Activated CD4-positive, alpha-beta T cell treated with anti-CD3 and anti-CD28 coated beads, Interleukin-2, amount 10 ng/mL, durations not matched to agents 24 days and 14 days (primary cell): ENCODE measurements around the gene SLF1. TPM values are rescaled to one million over a fixed set of nuclear protein-coding genes. Genes with fewer than 3 reads are reported as not detected.
"Not testable (repeated sequence)": the region's sequence is repeated elsewhere in the genome, so short reads cannot be mapped to it uniquely, and the experiment has no call there.

Source experiments
- DNase-seq: peaks from one replicate; pipeline ENCODE4 v3.0.0; 2022
- H3K27ac Mint-ChIP-seq: one replicate; pipeline ENCODE4 v1.8.0; 2022; ENCODE audit warnings: mild to moderate bottlenecking, mixed read lengths
- H3K27me3 Mint-ChIP-seq: one replicate; pipeline ENCODE4 v1.8.0; 2022; ENCODE audit warnings: mixed read lengths
- H3K36me3 Mint-ChIP-seq: one replicate; pipeline ENCODE4 v1.8.0; 2022; ENCODE audit warnings: low read depth, mild to moderate bottlenecking, mixed read lengths
- H3K4me1 Mint-ChIP-seq: one replicate; pipeline ENCODE4 v1.8.0; 2021; ENCODE audit warnings: mixed read lengths
- H3K4me3 Mint-ChIP-seq: one replicate; pipeline ENCODE4 v1.8.0; 2022; ENCODE audit warnings: mild to moderate bottlenecking, moderate library complexity, mixed read lengths
- H3K9me3 Mint-ChIP-seq: one replicate; pipeline ENCODE4 v1.8.0; 2021; ENCODE audit warnings: mixed read lengths
- intact Hi-C: fragments of 100-400 bp; cut with micrococcal nuclease; formaldehyde crosslinking; loops from one replicate; pipeline ENCODE4 v1.15.1; 2023
- total RNA-seq: library from RNA; stranded (reverse); gene quantifications from 2 replicates; pipeline ENCODE4 v1.2.3, GENCODE V29; 2022

The SLF1 gene
- 11.5 and 13.7 TPM in 2 replicates for total RNA-seq

GRCh38 chr5:94618493-94619328 lies at the start of gene SLF1, which contains the start of gene KIAA0825:
Gene SLF1, plus strand, starts transcription at chr5:94618669. Its CDS starts 10,142 bp downstream, at chr5:94628811.
Gene KIAA0825, minus strand, starts transcription at chr5:94618604. Its CDS starts 81,478 bp downstream, at chr5:94537126.
- H3K9me3 Mint-ChIP-seq, result no peaks in the 10 kb centered on the region
- H3K4me1 Mint-ChIP-seq, result peaks cover 32% of the 10 kb centered on the region
- intact Hi-C loops, result loop anchor here (1.0 to 5.0 kb wide), 6 partner anchors 14 to 232 kb away; no protein-coding TSS in a partner anchor
- peak within 1 kb of the TSS; percentile 91 for H3K27ac Mint-ChIP-seq
- no peaks in the 10 kb centered on the region for H3K27me3 Mint-ChIP-seq
- H3K36me3 Mint-ChIP-seq, result no peaks in the 10 kb centered on the region
- H3K4me3 Mint-ChIP-seq, result peak within 1 kb of the TSS; percentile 95
- DNase-seq, result peak; percentile 96

- intact Hi-C loops, result no loop called here
- H3K4me1 Mint-ChIP-seq, result peaks cover 19% of the 10 kb centered on the region
- no peaks in the 10 kb centered on the region for H3K27me3 Mint-ChIP-seq
These were observed 47.1 kb upstream of the SLF1 start for GRCh38 chr5:94571415-94571814.

GRCh38 chr5:94573349-94573748 lies 45.1 kb upstream of the SLF1 start:
- H3K27me3 Mint-ChIP-seq, result not testable (repeated sequence)

More at GRCh38 chr5:94571415-94571814, 47.1 kb upstream of the SLF1 start:
- Mint-ChIP-seq H3K27ac (no peak overlapping the region), H3K36me3 (peaks cover 4% of the 10 kb centered on the region), H3K9me3 (no peaks in the 10 kb centered on the region), H3K4me3 (no peak overlapping the region)
- no peak for DNase-seq

GRCh38 chr5:94575196-94575595 lies 43.3 kb upstream of the SLF1 start:
- no peak for DNase-seq
- Mint-ChIP-seq H3K4me3 (no peak overlapping the region), H3K36me3 (peaks cover 4% of the 10 kb centered on the region), H3K27ac (peak overlapping the region; percentile 27), H3K27me3 (no peaks in the 10 kb centered on the region), H3K4me1 (peaks cover 40% of the 10 kb centered on the region), H3K9me3 (no peaks in the 10 kb centered on the region)
- intact Hi-C loops, result loop anchor here (2.0 kb wide), 1 partner anchor 44 kb away; the partner anchor contains the start of genes KIAA0825 and SLF1

More at GRCh38 chr5:94573349-94573748, 45.1 kb upstream of the SLF1 start:
- H3K4me3 Mint-ChIP-seq, H3K27ac Mint-ChIP-seq, DNase-seq, intact Hi-C loops, H3K9me3 Mint-ChIP-seq, H3K36me3 Mint-ChIP-seq: not testable (repeated sequence)
- H3K4me1 Mint-ChIP-seq, result peaks cover 33% of the 10 kb centered on the region

- Mint-ChIP-seq H3K36me3 (peaks cover 4% of the 10 kb centered on the region), H3K9me3 (no peaks in the 10 kb centered on the region), H3K27me3 (no peaks in the 10 kb centered on the region), H3K4me1 (peaks cover 42% of the 10 kb centered on the region), H3K27ac (peak overlapping the region; percentile 20), H3K4me3 (peak overlapping the region; percentile 36)
- intact Hi-C loops, result loop anchor here (1.0 kb wide), 1 partner anchor 216 kb away; no protein-coding TSS in a partner anchor
- DNase-seq, result peak; percentile 75
These were observed 40.8 kb upstream of the SLF1 start for GRCh38 chr5:94577466-94578245.

GRCh38 chr5:94595281-94595840 lies 23.1 kb upstream of the SLF1 start:
- H3K9me3 Mint-ChIP-seq, result peaks cover 11% of the 10 kb centered on the region
- H3K27me3 Mint-ChIP-seq, result peaks cover 8% of the 10 kb centered on the region
- no peak overlapping the region for H3K27ac Mint-ChIP-seq
- H3K4me1 Mint-ChIP-seq, result no peaks in the 10 kb centered on the region
- H3K36me3 Mint-ChIP-seq, result no peaks in the 10 kb centered on the region
- intact Hi-C loops, result no loop called here
- DNase-seq, result no peak
- H3K4me3 Mint-ChIP-seq, result no peak overlapping the region

GRCh38 chr5:94613583-94613982 lies 4.9 kb upstream of the SLF1 start:
- Mint-ChIP-seq H3K36me3 (no peaks in the 10 kb centered on the region), H3K4me1 (peaks cover 17% of the 10 kb centered on the region), H3K4me3 (no peak overlapping the region), H3K27ac (no peak overlapping the region), H3K27me3 (no peaks in the 10 kb centered on the region), H3K9me3 (no peaks in the 10 kb centered on the region)
- intact Hi-C loops, result loop anchor here (1.0 kb wide), 1 partner anchor 237 kb away; no protein-coding TSS in a partner anchor
- no peak for DNase-seq

- Mint-ChIP-seq H3K27ac (no peak overlapping the region), H3K9me3 (no peaks in the 10 kb centered on the region), H3K4me1 (peaks cover 19% of the 10 kb centered on the region), H3K36me3 (no peaks in the 10 kb centered on the region), H3K27me3 (no peaks in the 10 kb centered on the region), H3K4me3 (no peak overlapping the region)
- DNase-seq, result no peak
- intact Hi-C loops, result no loop called here
These were observed 4.2 kb upstream of the SLF1 start for GRCh38 chr5:94614156-94614805.

- Mint-ChIP-seq H3K36me3 (no peaks in the 10 kb centered on the region), H3K27ac (no peak overlapping the region), H3K9me3 (no peaks in the 10 kb centered on the region), H3K27me3 (no peaks in the 10 kb centered on the region), H3K4me3 (no peak overlapping the region), H3K4me1 (peaks cover 23% of the 10 kb centered on the region)
- no peak for DNase-seq
- intact Hi-C loops, result loop anchor here (2.0 to 5.0 kb wide), 3 partner anchors 71 to 123 kb away; no protein-coding TSS in a partner anchor
These were observed 2.6 kb upstream of the SLF1 start for GRCh38 chr5:94615862-94616261.

GRCh38 chr5:94618029-94618492 lies 408 bp upstream of the SLF1 start:
- no peaks in the 10 kb centered on the region for H3K27me3 Mint-ChIP-seq
- H3K4me1 Mint-ChIP-seq, result peaks cover 28% of the 10 kb centered on the region
- H3K36me3 Mint-ChIP-seq, result no peaks in the 10 kb centered on the region
- no peaks in the 10 kb centered on the region for H3K9me3 Mint-ChIP-seq
- peak overlapping the region; percentile 95 for H3K4me3 Mint-ChIP-seq
- peak; percentile 83 for DNase-seq
- intact Hi-C loops, result loop anchor here (1.0 to 5.0 kb wide), 6 partner anchors 15 to 233 kb away; no protein-coding TSS in a partner anchor
- peak overlapping the region; percentile 91 for H3K27ac Mint-ChIP-seq

GRCh38 chr5:94620256-94620655 lies 1.8 kb downstream of the SLF1 start:
- H3K4me1 Mint-ChIP-seq, result peaks cover 32% of the 10 kb centered on the region

GRCh38 chr5:94621763-94622162 lies 3.3 kb downstream of the SLF1 start:
- Mint-ChIP-seq H3K4me1 (peaks cover 33% of the 10 kb centered on the region), H3K36me3 (no peaks in the 10 kb centered on the region), H3K4me3 (no peak overlapping the region), H3K27ac (no peak overlapping the region), H3K27me3 (no peaks in the 10 kb centered on the region), H3K9me3 (no peaks in the 10 kb centered on the region)
- no peak for DNase-seq
- intact Hi-C loops, result no loop called here

More at GRCh38 chr5:94620256-94620655, 1.8 kb downstream of the SLF1 start:
- peak overlapping the region; percentile 95 for H3K4me3 Mint-ChIP-seq
- no peaks in the 10 kb centered on the region for H3K9me3 Mint-ChIP-seq
- DNase-seq, result no peak
- H3K36me3 Mint-ChIP-seq, result no peaks in the 10 kb centered on the region
- no peak overlapping the region for H3K27ac Mint-ChIP-seq
- no peaks in the 10 kb centered on the region for H3K27me3 Mint-ChIP-seq
- intact Hi-C loops, result no loop called here

- no peak overlapping the region for H3K27ac Mint-ChIP-seq
- DNase-seq, result no peak
- no peaks in the 10 kb centered on the region for H3K36me3 Mint-ChIP-seq
- intact Hi-C loops, result no loop called here
- H3K9me3 Mint-ChIP-seq, result no peaks in the 10 kb centered on the region
- no peak overlapping the region for H3K4me3 Mint-ChIP-seq
- no peaks in the 10 kb centered on the region for H3K27me3 Mint-ChIP-seq
- H3K4me1 Mint-ChIP-seq, result peaks cover 25% of the 10 kb centered on the region
These were observed 4.5 kb downstream of the SLF1 start for GRCh38 chr5:94623011-94623410.
